K562 (cell line): ENCODE results near the gene MAN1A1. TPM values are rescaled to one million over a fixed set of nuclear protein-coding genes. Genes with fewer than 3 reads are reported as not detected.

ENCODE experiments used
- ATAC-seq: fragments of 200-7000 bp; cut with Tn5 transposase; 3 replicates; pipeline ENCODE4 v1.9.1; 2020; ENCODE audit warnings: moderate library complexity
- BruUV-seq: library from RNA; stranded (reverse); fragments of 400-500 nt; replicated peaks from 2 replicates; lab custom pipeline; 2021; lab: Mats Ljungman, UMichigan
- CTCF ChIA-PET: fragments of 300-600 bp; formaldehyde crosslinking; extraction: SDS; loops from one replicate; lab custom pipeline; 2021; ENCODE audit warnings: low intra/inter-chr PET ratio; lab: Yijun Ruan, JAX
- POLR2A ChIA-PET: fragments of 300-600, 350-650 bp; sonication (Branson Sonifier 250); formaldehyde crosslinking; extraction: SDS; loops from one replicate; lab custom pipeline; 2021; ENCODE audit warnings: antibody characterized with exemption, inconsistent platforms; lab: Yijun Ruan, JAX
- DNase-seq, 4 experiments: peaks; one replicate each; pipeline versions ENCODE4 v3.0.0 to v3.0.0-alpha.2; 2011 to 2018; ENCODE audit warnings: low spot score in 3 of 4, mixed read lengths in 3 of 4; ENCODE audit errors: extremely low read depth in 1 of 4
- FAIRE-seq: peaks from 2 replicates; lab custom pipeline; 2011; peaks lifted over from hg19 to GRCh38; lab: Jason Lieb, UNC
- H2AFZ ChIP-seq: 2 replicates; pipeline ENCODE4 v1.6.0; 2011; ENCODE audit warnings: low read depth, low read length, control low read depth, inconsistent platforms
- H3K27ac ChIP-seq: fragments of 200-600 bp; 3 replicates; pipeline ENCODE4 v1.8.0; 2011; ENCODE audit warnings: low read depth, mild to moderate bottlenecking, control low read depth, inconsistent platforms, low read length, moderate library complexity, mixed read lengths; ENCODE audit errors: extremely low read depth
- H3K27me3 ChIP-seq, 2 experiments: fragments of 300-600 bp in 1 of 2; 2 replicates in 1 of 2; 3 replicates in 1 of 2; pipeline versions ENCODE4 v1.6.0 to v1.8.0; 2011; ENCODE audit warnings: inconsistent platforms in 2 of 2, low read length in 2 of 2, mild to moderate bottlenecking in 1 of 2, mixed read lengths in 1 of 2, moderate library complexity in 1 of 2; ENCODE audit not compliant: control insufficient read depth in 2 of 2, insufficient read depth in 2 of 2
- H3K36me3 ChIP-seq: fragments of 300-600 bp; 3 replicates; pipeline ENCODE4 v1.8.0; 2011; ENCODE audit warnings: mild to moderate bottlenecking, low read length, inconsistent platforms; ENCODE audit not compliant: control insufficient read depth, insufficient read depth
- H3K4me1 ChIP-seq, 2 experiments: fragments of 200-600 bp in 1 of 2; replicated peaks in 1 of 2; 2 replicates in 1 of 2; 3 replicates in 1 of 2; pipeline versions ENCODE4 v1.5.1 to v1.8.0; 2011; ENCODE audit warnings: inconsistent platforms in 2 of 2, low read length in 2 of 2, mild to moderate bottlenecking in 1 of 2, mixed read lengths in 1 of 2, moderate library complexity in 1 of 2; ENCODE audit not compliant: control insufficient read depth in 2 of 2, insufficient read depth in 2 of 2
- H3K4me2 ChIP-seq: 2 replicates; pipeline ENCODE4 v1.6.1; 2011; ENCODE audit warnings: low read length, control low read depth, inconsistent platforms, mixed read lengths; ENCODE audit not compliant: insufficient read depth
- H3K4me3 ChIP-seq: fragments of 200-600 bp; sonication (generic), shearing (Covaris generic); 2 replicates; pipeline ENCODE4 v1.5.1; 2016; ENCODE audit warnings: control low read depth, inconsistent platforms
- H3K79me2 ChIP-seq: fragments of 200-600 bp; 3 replicates; pipeline ENCODE4 v1.8.0; 2011; ENCODE audit warnings: low read length, inconsistent platforms; ENCODE audit not compliant: control insufficient read depth, insufficient read depth
- H3K9ac ChIP-seq, 2 experiments: 2 replicates each; pipeline versions ENCODE4 v1.6.0 to v1.6.1; 2011; ENCODE audit warnings: low read depth in 2 of 2, low read length in 2 of 2, control low read depth in 1 of 2, inconsistent platforms in 1 of 2, mild to moderate bottlenecking in 1 of 2, mixed read lengths in 1 of 2; ENCODE audit not compliant: insufficient read depth in 1 of 2
- H3K9me1 ChIP-seq: one replicate; pipeline ENCODE4 v1.6.0; 2011; ENCODE audit warnings: inconsistent platforms, mild to moderate bottlenecking, low read length, moderate library complexity; ENCODE audit not compliant: control insufficient read depth, insufficient read depth
- H3K9me3 ChIP-seq: replicated peaks from 2 replicates; pipeline ENCODE4 v1.5.1; 2011; ENCODE audit warnings: low read depth, low read length, inconsistent platforms; ENCODE audit not compliant: control insufficient read depth, insufficient read depth
- H4K20me1 ChIP-seq: replicated peaks from 2 replicates; pipeline ENCODE4 v1.6.1; 2011; ENCODE audit warnings: low read length, inconsistent platforms, mixed read lengths; ENCODE audit not compliant: control insufficient read depth, insufficient read depth
- GABPA ChIP-seq: fragments of 200-800 bp; sonication (Bioruptor generic); conservative IDR thresholded peaks from 2 replicates; pipeline ENCODE4 v1.6.1; 2016; ENCODE audit warnings: low read depth, missing genetic modification characterization, missing compliant biosample characterization
- WGBS: fragments of 100-300 bp; shearing (Covaris generic); methylation state at CpG from one replicate; pipeline ENCODE4 v1.1.6; 2016; ENCODE audit warnings: low coverage, mixed read lengths; ENCODE audit not compliant: insufficient coverage; ENCODE audit errors: missing lambda C conversion rate; 5-methylcytosine and 5-hydroxymethylcytosine counted together
- in situ Hi-C: fragments of 300-500 bp; cut with MboI; formaldehyde crosslinking; loops from 4 replicates; pipeline ENCODE4 v1.15.0; 2018; ENCODE audit warnings: inconsistent platforms, mixed read lengths
- intact Hi-C: fragments of 100-400 bp; cut with micrococcal nuclease; formaldehyde crosslinking; loops from 2 replicates; pipeline ENCODE4 v1.14.2; 2022
- polyA plus RNA-seq, 8 experiments: library from polyadenylated mRNA; depleted of rRNA in 4 of 8; stranded (reverse) in 5 of 8; unstranded in 3 of 8; fragments of >200 nt; fragmentation: Nextera tagmentation in 2 of 8; fragmentation: Illumina TruSeq in 1 of 8; extraction: Ambion mirVana in 2 of 8; extraction: Trizol in 1 of 8; gene quantifications; 2 replicates each; pipeline versions ENCODE4 v1.2.1 to v1.2.3, GENCODE V29; 2011 to 2014; ENCODE audit warnings: inconsistent platforms in 1 of 8, missing spikeins in 1 of 8
- total RNA-seq, 7 experiments: library from RNA; depleted of rRNA in 6 of 7; stranded (reverse); fragments of >200 nt in 6 of 7; fragmentation: Illumina TruSeq in 2 of 7; extraction: Trizol in 2 of 7; gene quantifications; 2 replicates each; pipeline versions ENCODE4 v1.2.1 to v1.2.3, GENCODE V29; 2011 to 2021; ENCODE audit warnings: low replicate concordance in 1 of 7
- TF ChIP-seq, protein P1 (sequence below), 2 experiments: fragments of 450-650 bp; IDR thresholded peaks; 2 replicates each; pipeline ENCODE4 v1.6.1; 2016
- TF ChIP-seq, protein P2 (sequence below): fragments of 450-650 bp; conservative IDR thresholded peaks from 2 replicates; pipeline ENCODE4 v1.6.1; 2016; ENCODE audit warnings: missing genetic modification characterization, low read depth, mild to moderate bottlenecking, missing compliant biosample characterization, moderate library complexity

MAN1A1 gene
- total and polyA plus RNA-seq, 9 of the 15 experiments (the other 6 are each of a cell fraction or from before 2014, with no cell fraction given), result 24.5 to 78.4 (median 59.7) TPM

GRCh38 chr6:119317007-119317406 lies 32.6 kb downstream of the MAN1A1 start:
- WGBS, result 92% methylated on average over 4 of the region's 4 CpGs
- intact Hi-C loops, result no loop called here
- DNase-seq, result no peak

More at GRCh38 chr6:119317007-119317406, 32.6 kb downstream of the MAN1A1 start:
- H3K4me1 ChIP-seq, result peaks cover 37 to 67% of the 10 kb centered on the region in 2 experiments
- no peaks in the 10 kb centered on the region for H3K27me3 ChIP-seq
- no peak overlapping the region for H3K4me3 ChIP-seq
- in situ Hi-C loops, result no loop called here
- CTCF ChIA-PET, result no interaction called here
- H4K20me1 ChIP-seq, result no peaks in the 10 kb centered on the region; the same call in 1 of the 2 replicates
- H3K9me1 ChIP-seq, result no peaks in the 10 kb centered on the region
- BruUV-seq, result no TSS peak
- no peak overlapping the region for H3K9ac ChIP-seq
- H3K9me3 ChIP-seq, result no peaks in the 10 kb centered on the region
- H3K4me2 ChIP-seq, result no peak overlapping the region
- POLR2A ChIA-PET, result interaction anchor here (1.5 kb wide), 1 partner anchor 49 kb away, joined by 4 read pairs; no protein-coding TSS in a partner anchor
- no peak overlapping the region for H2AFZ ChIP-seq
- peaks cover 99% of the 10 kb centered on the region for H3K79me2 ChIP-seq
- TF ChIP-seq, protein P1, sequence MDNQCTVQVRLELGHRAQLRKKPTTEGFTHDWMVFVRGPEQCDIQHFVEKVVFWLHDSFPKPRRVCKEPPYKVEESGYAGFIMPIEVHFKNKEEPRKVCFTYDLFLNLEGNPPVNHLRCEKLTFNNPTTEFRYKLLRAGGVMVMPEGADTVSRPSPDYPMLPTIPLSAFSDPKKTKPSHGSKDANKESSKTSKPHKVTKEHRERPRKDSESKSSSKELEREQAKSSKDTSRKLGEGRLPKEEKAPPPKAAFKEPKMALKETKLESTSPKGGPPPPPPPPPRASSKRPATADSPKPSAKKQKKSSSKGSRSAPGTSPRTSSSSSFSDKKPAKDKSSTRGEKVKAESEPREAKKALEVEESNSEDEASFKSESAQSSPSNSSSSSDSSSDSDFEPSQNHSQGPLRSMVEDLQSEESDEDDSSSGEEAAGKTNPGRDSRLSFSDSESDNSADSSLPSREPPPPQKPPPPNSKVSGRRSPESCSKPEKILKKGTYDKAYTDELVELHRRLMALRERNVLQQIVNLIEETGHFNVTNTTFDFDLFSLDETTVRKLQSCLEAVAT (IDR thresholded peaks at IDR 0.05), result peak in 1 of 2 experiments; percentile 29; a peak in 1 of 4 replicates
- no peak for TF ChIP-seq GABPA
- TF ChIP-seq, protein P2, sequence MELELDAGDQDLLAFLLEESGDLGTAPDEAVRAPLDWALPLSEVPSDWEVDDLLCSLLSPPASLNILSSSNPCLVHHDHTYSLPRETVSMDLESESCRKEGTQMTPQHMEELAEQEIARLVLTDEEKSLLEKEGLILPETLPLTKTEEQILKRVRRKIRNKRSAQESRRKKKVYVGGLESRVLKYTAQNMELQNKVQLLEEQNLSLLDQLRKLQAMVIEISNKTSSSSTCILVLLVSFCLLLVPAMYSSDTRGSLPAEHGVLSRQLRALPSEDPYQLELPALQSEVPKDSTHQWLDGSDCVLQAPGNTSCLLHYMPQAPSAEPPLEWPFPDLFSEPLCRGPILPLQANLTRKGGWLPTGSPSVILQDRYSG (tag), result no peak
- H3K27ac ChIP-seq, result 0 out of 3 replicates have a peak overlapping the region, but pooled peaks have one; percentile 11
- peaks cover 57% of the 10 kb centered on the region for H3K36me3 ChIP-seq
- FAIRE-seq, result no peak
- no peak for ATAC-seq
